ENCODE results near the gene NPC2.

The NPC2 gene

DNA sequence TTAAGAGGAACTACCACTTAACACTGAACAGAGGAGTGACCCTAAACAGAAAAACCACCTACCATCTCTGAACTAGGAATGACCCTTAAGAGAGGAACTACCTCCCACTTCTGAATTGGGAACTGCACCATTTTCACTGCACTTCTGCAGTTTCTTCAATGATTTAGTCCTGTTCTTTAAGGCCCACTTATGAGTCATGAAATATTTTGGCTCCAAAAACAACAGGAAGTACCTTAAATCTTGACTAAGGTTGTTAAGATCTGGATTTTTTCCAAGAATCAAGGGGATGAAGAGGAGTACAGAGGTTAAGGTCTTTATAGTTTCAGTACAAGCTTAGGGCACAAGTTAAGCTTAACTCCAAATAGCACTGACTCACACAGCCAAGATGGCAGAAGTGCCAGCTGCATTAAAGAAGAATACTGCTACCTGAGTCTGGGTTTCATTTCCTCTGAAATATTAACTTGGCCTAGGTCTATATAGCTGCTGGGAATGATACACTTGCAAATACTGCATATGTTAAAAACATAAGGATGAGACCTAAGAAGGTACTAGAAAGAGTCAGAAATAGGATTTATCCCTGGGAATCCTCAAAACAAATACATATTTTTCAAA, 4.2 kb downstream of the NPC2 start:
- TF ChIP-seq, protein P1, sequence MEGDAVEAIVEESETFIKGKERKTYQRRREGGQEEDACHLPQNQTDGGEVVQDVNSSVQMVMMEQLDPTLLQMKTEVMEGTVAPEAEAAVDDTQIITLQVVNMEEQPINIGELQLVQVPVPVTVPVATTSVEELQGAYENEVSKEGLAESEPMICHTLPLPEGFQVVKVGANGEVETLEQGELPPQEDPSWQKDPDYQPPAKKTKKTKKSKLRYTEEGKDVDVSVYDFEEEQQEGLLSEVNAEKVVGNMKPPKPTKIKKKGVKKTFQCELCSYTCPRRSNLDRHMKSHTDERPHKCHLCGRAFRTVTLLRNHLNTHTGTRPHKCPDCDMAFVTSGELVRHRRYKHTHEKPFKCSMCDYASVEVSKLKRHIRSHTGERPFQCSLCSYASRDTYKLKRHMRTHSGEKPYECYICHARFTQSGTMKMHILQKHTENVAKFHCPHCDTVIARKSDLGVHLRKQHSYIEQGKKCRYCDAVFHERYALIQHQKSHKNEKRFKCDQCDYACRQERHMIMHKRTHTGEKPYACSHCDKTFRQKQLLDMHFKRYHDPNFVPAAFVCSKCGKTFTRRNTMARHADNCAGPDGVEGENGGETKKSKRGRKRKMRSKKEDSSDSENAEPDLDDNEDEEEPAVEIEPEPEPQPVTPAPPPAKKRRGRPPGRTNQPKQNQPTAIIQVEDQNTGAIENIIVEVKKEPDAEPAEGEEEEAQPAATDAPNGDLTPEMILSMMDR (conservative IDR thresholded peaks at IDR 0.05; ENCODE audit: control insufficient read depth, insufficient read depth, low read depth, low read length): no peak
- H3K4me3 ChIP-seq (ENCODE audit: control insufficient read depth, low read depth, low read length): no peak overlapping the region
- peak; percentile 80 for DNase-seq (ENCODE audit: low read depth)

DNA sequence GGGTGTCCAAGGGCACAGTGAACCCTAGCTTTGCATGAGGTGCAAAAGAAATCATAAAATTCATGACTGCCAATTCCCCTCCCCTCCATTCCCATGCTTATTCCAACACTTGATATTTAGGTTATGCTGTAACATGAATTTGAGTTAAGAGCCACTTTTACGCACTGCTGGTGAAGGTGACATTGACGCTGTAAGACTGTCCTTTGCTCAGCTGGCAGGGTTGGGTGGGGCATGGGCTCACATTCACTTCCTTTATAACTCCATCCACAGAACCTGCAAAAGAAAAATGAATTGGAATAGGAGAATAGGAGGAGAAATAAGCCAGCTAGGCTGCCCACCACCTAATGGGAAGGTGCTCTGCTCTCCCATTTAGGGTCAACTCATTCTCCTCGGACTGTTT, 6.9 kb downstream of the NPC2 start:
- H3K4me3 ChIP-seq (ENCODE audit: control insufficient read depth, low read depth, low read length): no peak overlapping the region
- no peak for DNase-seq (ENCODE audit: low read depth)
- TF ChIP-seq, protein P1 (conservative IDR thresholded peaks at IDR 0.05; ENCODE audit: control insufficient read depth, insufficient read depth, low read depth, low read length): no peak

DNA sequence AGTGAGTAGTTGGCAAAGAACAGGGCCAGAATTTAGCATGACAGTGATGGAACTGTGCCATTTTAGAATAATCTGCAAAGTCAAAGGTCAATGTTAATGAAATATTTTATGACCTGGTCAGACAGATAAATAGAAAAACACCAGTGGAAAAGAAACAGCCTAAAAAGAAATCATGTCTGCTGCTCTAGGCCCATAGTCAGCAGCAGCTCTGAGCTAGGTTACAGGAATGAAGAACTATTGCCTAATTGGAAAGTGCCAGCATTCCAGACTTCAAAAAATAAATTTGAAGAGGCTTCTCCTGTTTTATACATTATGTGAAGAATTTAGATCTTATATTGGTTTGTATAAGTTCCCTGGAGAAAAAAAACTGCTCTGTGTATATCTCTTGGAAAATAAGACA, 9.8 kb downstream of the NPC2 start:
- no peak for DNase-seq (ENCODE audit: low read depth)
- TF ChIP-seq, protein P1 (conservative IDR thresholded peaks at IDR 0.05; ENCODE audit: control insufficient read depth, insufficient read depth, low read depth, low read length): no peak
- no peak overlapping the region for H3K4me3 ChIP-seq (ENCODE audit: control insufficient read depth, low read depth, low read length)

DNA sequence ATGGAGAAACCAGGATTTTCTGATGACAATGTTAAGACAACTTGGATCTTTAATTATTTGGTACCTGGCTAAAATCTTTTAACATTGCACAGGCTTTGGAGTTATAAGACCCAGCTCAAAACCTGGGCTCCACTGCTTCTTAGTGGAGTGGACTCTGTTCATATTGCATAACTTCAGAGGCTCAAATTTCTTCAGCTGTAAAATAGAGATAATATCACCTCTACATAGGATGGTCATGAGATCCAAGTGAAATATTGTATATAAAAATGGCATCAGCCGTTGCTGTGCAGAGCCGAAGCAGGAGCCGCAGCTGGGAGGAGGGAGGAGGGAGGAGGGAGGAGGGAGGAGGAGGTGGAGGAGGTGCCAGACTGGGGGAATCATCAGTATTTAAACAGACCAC, 10.5 kb downstream of the NPC2 start:
- no peak for DNase-seq (ENCODE audit: low read depth)
- no peak overlapping the region for H3K4me3 ChIP-seq (ENCODE audit: control insufficient read depth, low read depth, low read length)
- TF ChIP-seq, protein P1 (conservative IDR thresholded peaks at IDR 0.05; ENCODE audit: control insufficient read depth, insufficient read depth, low read depth, low read length): no peak

DNA sequence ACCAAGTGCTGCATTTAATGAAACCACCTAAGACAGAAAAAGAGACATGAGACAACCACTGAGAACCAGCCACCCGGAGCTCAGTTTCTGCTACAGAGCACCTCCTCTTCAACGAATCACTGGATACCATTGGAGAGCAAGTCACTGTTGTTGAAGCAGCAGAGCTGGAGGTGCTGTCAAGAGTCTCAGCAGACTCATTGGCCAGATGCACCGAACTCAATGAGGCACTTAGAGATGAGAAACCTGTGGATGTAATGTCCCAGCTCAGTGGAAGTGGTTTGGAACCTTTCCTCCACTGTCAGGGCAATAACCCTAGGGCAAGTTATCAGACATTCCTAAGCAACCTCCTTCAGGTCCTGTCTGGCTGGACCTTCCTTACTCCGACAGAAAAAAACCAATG, 13.1 kb downstream of the NPC2 start:
- no peak overlapping the region for H3K4me3 ChIP-seq (ENCODE audit: control insufficient read depth, low read depth, low read length)
- TF ChIP-seq, protein P1 (conservative IDR thresholded peaks at IDR 0.05; ENCODE audit: control insufficient read depth, insufficient read depth, low read depth, low read length): no peak
- no peak for DNase-seq (ENCODE audit: low read depth)

DNA sequence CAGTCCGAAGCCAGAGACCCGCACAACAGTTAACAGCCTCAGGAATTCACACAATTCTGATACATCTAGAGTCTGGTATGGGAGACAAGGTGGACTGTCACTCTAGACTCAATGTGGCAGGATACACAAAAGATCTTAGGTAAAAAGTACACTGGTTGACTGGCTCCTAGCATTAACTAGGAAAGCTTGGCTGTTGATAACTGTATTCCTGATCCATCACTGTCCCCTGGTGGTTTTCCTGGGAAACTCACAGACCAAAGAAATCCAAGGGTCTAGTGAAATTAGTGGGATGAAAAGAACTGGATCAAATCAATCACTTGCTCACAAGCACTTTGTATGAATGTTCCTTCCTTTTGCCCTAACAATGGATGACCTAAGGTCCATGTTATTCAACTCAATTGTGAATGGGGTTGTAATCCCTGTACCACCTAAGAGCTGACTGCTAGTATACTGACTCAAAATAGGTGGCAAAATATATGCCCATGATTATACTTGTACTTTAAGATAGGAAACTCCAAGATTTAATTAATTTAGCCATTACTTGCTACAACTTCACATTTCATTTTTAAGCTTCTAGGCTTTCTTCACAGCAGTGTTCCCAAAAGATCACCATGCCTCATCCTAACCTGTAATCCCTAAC, 14.0 kb downstream of the NPC2 start:
- TF ChIP-seq, protein P1 (conservative IDR thresholded peaks at IDR 0.05; ENCODE audit: control insufficient read depth, insufficient read depth, low read depth, low read length): peak; percentile 92
- DNase-seq (ENCODE audit: low read depth): peak; percentile 44

More for the DNA sequence above, 14.0 kb downstream of the NPC2 start:
- H3K4me3 ChIP-seq (ENCODE audit: control insufficient read depth, low read depth, low read length): no peak overlapping the region

Data from fibroblast of mammary gland (primary cell).